ENCODE results near the gene GJD3. TPM values are rescaled to one million over a fixed set of nuclear protein-coding genes. Genes with fewer than 3 reads are reported as not detected.

GJD3 gene
- total RNA-seq, 5 donors from 2014 or later (not counting 1 experiment from before 2014, with no cell fraction given) = not detected

DNA sequence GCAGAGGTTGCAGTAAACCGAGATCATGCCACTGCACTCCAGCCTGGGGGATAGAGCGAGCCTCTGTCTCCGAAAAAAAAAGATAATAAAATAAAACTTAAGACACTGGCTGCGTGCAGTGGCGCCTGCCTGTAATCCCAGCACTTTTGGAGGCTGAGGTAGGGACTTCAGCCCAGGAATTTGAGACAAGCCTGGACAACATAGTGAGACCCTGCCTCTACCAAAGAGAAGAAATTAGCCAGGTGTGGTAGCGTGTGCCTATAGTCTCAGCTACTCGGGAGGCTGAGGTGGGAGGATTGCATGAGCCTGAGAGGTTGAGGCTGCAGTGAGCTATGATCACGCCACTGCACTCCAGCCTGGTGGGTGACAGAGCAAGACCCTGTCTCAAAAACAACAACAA, 28.9 kb downstream of the GJD3 start:
- 94% methylated on average over 6 of the region's 8 CpGs for WGBS (ENCODE audit: insufficient coverage)
- Mint-ChIP-seq H3K36me3 (peaks cover 28% of the 10 kb centered on the region), H3K4me3 (no peak overlapping the region), H3K4me1 (peaks cover 72 to 80% (median 79%) of the 10 kb centered on the region in 3 donors), H3K27me3 (no peaks in the 10 kb centered on the region), H3K27ac (peak overlapping the region in 1 of 2 donors; percentile 36), H3K9me3 (no peaks in the 10 kb centered on the region)
- DNase-seq (no peak), ATAC-seq (replicated peaks in 1 of 4) (no peak)
- Histone ChIP-seq H3K27me3 (replicated peaks in 1 of 2; ENCODE audit: control insufficient read depth in 2 of 2, extremely low read depth in 1 of 2, insufficient read depth in 2 of 2, low read length in 1 of 2) (no peaks in the 10 kb centered on the region), H3K4me1 (ENCODE audit: control insufficient read depth in 1 of 2, extremely low read depth in 1 of 2, insufficient read depth in 2 of 2, low read length in 2 of 2) (peaks cover 52 to 88% of the 10 kb centered on the region in 2 experiments), H3K36me3 (ENCODE audit: control insufficient read depth in 2 of 2, extremely low read depth in 1 of 2, insufficient read depth in 1 of 2, low read length in 1 of 2) (peaks cover 14 to 30% of the 10 kb centered on the region in 2 donors), H3K9me3 (no peaks in the 10 kb centered on the region), H3K4me3 (ENCODE audit: control insufficient read depth in 1 of 2, extremely low read depth in 1 of 2, low read length in 1 of 2) (no peak overlapping the region), H3K27ac (ENCODE audit: low read length) (no peak overlapping the region)
- POLR2A ChIA-PET = no interaction called here
- CTCF ChIA-PET = no interaction called here

- no peak for DNase-seq
- WGBS (ENCODE audit: insufficient coverage) = 87% methylated on average over 3 of the region's 4 CpGs
- Mint-ChIP-seq H3K36me3 (peaks cover 18% of the 10 kb centered on the region), H3K4me3 (peak overlapping the region in 2 of 3 donors; percentile 24 to 52), H3K27me3 (no peaks in the 10 kb centered on the region), H3K27ac (peak overlapping the region; percentile 87 to 90), H3K9me3 (no peaks in the 10 kb centered on the region), H3K4me1 (peaks cover 71 to 80% (median 79%) of the 10 kb centered on the region in 3 donors)
- ATAC-seq (replicated peaks in 1 of 4) = no peak
- H3K27me3 ChIP-seq (replicated peaks in 1 of 2; ENCODE audit: control insufficient read depth in 2 of 2, extremely low read depth in 1 of 2, insufficient read depth in 2 of 2, low read length in 1 of 2) = no peaks in the 10 kb centered on the region
- H3K36me3 ChIP-seq (ENCODE audit: control insufficient read depth in 2 of 2, extremely low read depth in 1 of 2, insufficient read depth in 1 of 2, low read length in 1 of 2) = peaks cover 14 to 27% of the 10 kb centered on the region in 2 donors
- no peaks in the 10 kb centered on the region for H3K9me3 ChIP-seq
- POLR2A ChIA-PET = interaction anchor here in 1 of 2 donors (0.6 kb wide), 1 partner anchor 37 kb away, joined by 3 read pairs; no protein-coding TSS in a partner anchor
- H3K27ac ChIP-seq (ENCODE audit: low read length) = peak overlapping the region; percentile 24
- H3K4me3 ChIP-seq (ENCODE audit: control insufficient read depth in 1 of 2, extremely low read depth in 1 of 2, low read length in 1 of 2) = no peak overlapping the region
- CTCF ChIA-PET = no interaction called here
- H3K4me1 ChIP-seq (ENCODE audit: control insufficient read depth in 1 of 2, extremely low read depth in 1 of 2, insufficient read depth in 2 of 2, low read length in 2 of 2) = peaks cover 57 to 91% of the 10 kb centered on the region in 2 experiments
These were observed 30.6 kb downstream of the GJD3 start for GRCh38 chr17:40333781-40334448.

DNA sequence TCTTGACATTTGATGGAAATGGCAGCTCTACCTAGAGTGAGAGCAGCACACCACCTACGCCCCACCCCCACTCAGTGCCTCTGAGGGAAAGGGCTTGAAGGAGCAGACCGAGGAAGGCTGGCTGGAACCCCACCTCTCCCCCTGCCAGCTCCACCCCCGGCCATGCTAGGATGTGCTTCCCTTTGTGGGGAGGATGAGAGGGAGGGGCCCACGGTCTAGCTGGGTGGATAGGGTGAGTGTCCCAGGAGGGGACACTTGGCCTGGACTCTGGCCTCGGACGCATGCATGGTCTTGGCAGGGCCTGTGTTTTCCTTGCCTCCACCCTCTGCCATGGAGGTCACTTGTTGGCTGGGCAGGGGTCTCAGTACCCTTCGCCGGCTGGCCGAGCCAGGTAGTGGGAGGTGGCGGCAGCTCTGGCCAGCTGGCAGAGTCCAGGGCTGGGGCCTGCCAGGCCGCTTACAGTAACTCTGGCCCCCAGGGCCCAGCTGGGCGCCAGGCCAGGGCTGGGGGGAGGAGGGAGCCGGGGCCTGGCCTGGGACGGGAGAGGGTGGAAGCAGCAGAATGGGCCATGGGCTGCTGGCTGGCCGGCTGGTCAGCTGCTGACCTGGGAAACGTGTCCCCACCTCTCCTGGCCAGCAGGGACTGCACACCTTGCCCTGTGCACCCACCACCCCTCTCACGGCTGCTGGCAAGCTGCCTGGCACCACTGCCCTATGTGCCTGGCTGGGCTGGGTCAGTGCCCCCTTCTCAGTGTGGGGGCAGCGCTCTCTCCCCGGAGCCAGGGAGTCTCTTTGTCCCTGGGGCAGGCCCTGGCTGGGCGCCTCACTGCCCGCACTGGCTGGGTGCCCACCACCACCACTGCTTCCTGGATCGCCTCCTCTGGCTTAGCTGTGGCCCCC, 32.5 kb downstream of the GJD3 start:
- no peaks in the 10 kb centered on the region for H3K27me3 ChIP-seq (replicated peaks in 1 of 2; ENCODE audit: control insufficient read depth in 2 of 2, extremely low read depth in 1 of 2, insufficient read depth in 2 of 2, low read length in 1 of 2)
- peak in 1 of 4 experiments; percentile 8 for ATAC-seq (replicated peaks in 1 of 4)
- H3K4me3 ChIP-seq (ENCODE audit: control insufficient read depth in 1 of 2, extremely low read depth in 1 of 2, low read length in 1 of 2) = no peak overlapping the region
- H3K4me1 ChIP-seq (ENCODE audit: control insufficient read depth in 1 of 2, extremely low read depth in 1 of 2, insufficient read depth in 2 of 2, low read length in 2 of 2) = peaks cover 60 to 88% of the 10 kb centered on the region in 2 experiments
- Mint-ChIP-seq H3K9me3 (no peaks in the 10 kb centered on the region), H3K27ac (peak overlapping the region; percentile 83 to 99), H3K36me3 (peaks cover 22% of the 10 kb centered on the region), H3K4me1 (peaks cover 74 to 83% (median 82%) of the 10 kb centered on the region in 3 donors), H3K27me3 (no peaks in the 10 kb centered on the region), H3K4me3 (peak overlapping the region in 2 of 3 donors; percentile 15 to 62)
- 94% methylated on average over 15 of the region's 22 CpGs for WGBS (ENCODE audit: insufficient coverage)
- no peaks in the 10 kb centered on the region for H3K9me3 ChIP-seq
- H3K36me3 ChIP-seq (ENCODE audit: control insufficient read depth in 2 of 2, extremely low read depth in 1 of 2, insufficient read depth in 1 of 2, low read length in 1 of 2) = peaks cover 9 to 26% of the 10 kb centered on the region in 2 donors
- ChIA-PET CTCF (no interaction called here), POLR2A (interaction anchor here in 1 of 2 donors (1.5 kb wide), 1 partner anchor 13 kb away, joined by 3 read pairs; no protein-coding TSS in a partner anchor)
- DNase-seq = no peak
- no peak overlapping the region for H3K27ac ChIP-seq (ENCODE audit: low read length)

GRCh38 chr17:40330850-40331470, 33.6 kb downstream of the GJD3 start:
- Histone ChIP-seq H3K27me3 (replicated peaks in 1 of 2; ENCODE audit: control insufficient read depth in 2 of 2, extremely low read depth in 1 of 2, insufficient read depth in 2 of 2, low read length in 1 of 2) (no peaks in the 10 kb centered on the region), H3K27ac (ENCODE audit: low read length) (peak overlapping the region; percentile 30), H3K36me3 (ENCODE audit: control insufficient read depth in 2 of 2, extremely low read depth in 1 of 2, insufficient read depth in 1 of 2, low read length in 1 of 2) (peaks cover 9 to 24% of the 10 kb centered on the region in 2 donors), H3K4me1 (ENCODE audit: control insufficient read depth in 1 of 2, extremely low read depth in 1 of 2, insufficient read depth in 2 of 2, low read length in 2 of 2) (peaks cover 64 to 93% of the 10 kb centered on the region in 2 experiments), H3K4me3 (ENCODE audit: control insufficient read depth in 1 of 2, extremely low read depth in 1 of 2, low read length in 1 of 2) (no peak overlapping the region), H3K9me3 (no peaks in the 10 kb centered on the region)
- WGBS (ENCODE audit: insufficient coverage) = 91% methylated on average over 4 of the region's 10 CpGs
- ATAC-seq (replicated peaks in 1 of 4) = no peak
- Mint-ChIP-seq H3K4me3 (peak overlapping the region; percentile 21 to 62 (median 35)), H3K9me3 (no peaks in the 10 kb centered on the region), H3K27me3 (no peaks in the 10 kb centered on the region), H3K36me3 (peaks cover 22% of the 10 kb centered on the region), H3K27ac (peak overlapping the region; percentile 83 to 99), H3K4me1 (peaks cover 81 to 90% (median 88%) of the 10 kb centered on the region in 3 donors)
- POLR2A ChIA-PET = interaction anchor here (0.6 to 1.5 kb wide), 2 partner anchors 12 kb away, joined by 3 read pairs; no protein-coding TSS in a partner anchor
- CTCF ChIA-PET = interaction anchor here (0.6 to 0.9 kb wide), 3 partner anchors 9 to 72 kb away, joined by 3 to 4 read pairs (median 3); no protein-coding TSS in a partner anchor
- no peak for DNase-seq

GRCh38 chr17:40329839-40330794, 34.4 kb downstream of the GJD3 start:
- Histone ChIP-seq H3K4me3 (ENCODE audit: control insufficient read depth in 1 of 2, extremely low read depth in 1 of 2, low read length in 1 of 2) (peak overlapping the region; percentile 12 to 35), H3K4me1 (ENCODE audit: control insufficient read depth in 1 of 2, extremely low read depth in 1 of 2, insufficient read depth in 2 of 2, low read length in 2 of 2) (peaks cover 71 to 96% of the 10 kb centered on the region in 2 experiments), H3K27me3 (replicated peaks in 1 of 2; ENCODE audit: control insufficient read depth in 2 of 2, extremely low read depth in 1 of 2, insufficient read depth in 2 of 2, low read length in 1 of 2) (no peaks in the 10 kb centered on the region), H3K36me3 (ENCODE audit: control insufficient read depth in 2 of 2, extremely low read depth in 1 of 2, insufficient read depth in 1 of 2, low read length in 1 of 2) (peaks cover 9 to 24% of the 10 kb centered on the region in 2 donors), H3K9me3 (no peaks in the 10 kb centered on the region), H3K27ac (ENCODE audit: low read length) (peak overlapping the region; percentile 30)
- no peaks in the 10 kb centered on the region for H3K27me3 Mint-ChIP-seq
- POLR2A ChIA-PET = interaction anchor here (0.6 to 1.5 kb wide), 2 partner anchors 11 to 12 kb away, joined by 3 read pairs; no protein-coding TSS in a partner anchor
- peaks cover 21% of the 10 kb centered on the region for H3K36me3 Mint-ChIP-seq
- DNase-seq (peak in 2 of 35 experiments; percentile 49 to 60), ATAC-seq (replicated peaks in 1 of 4) (peak in 2 of 4 experiments; percentile 4 to 9)
- CTCF ChIA-PET = interaction anchor here in 1 of 2 donors (0.6 to 0.9 kb wide), 2 partner anchors 9 to 73 kb away, joined by 3 to 4 read pairs; no protein-coding TSS in a partner anchor
- H3K4me3 Mint-ChIP-seq = peak overlapping the region; percentile 35 to 62 (median 49)
- H3K4me1 Mint-ChIP-seq = peaks cover 87 to 95% (median 95%) of the 10 kb centered on the region in 3 donors
- no peaks in the 10 kb centered on the region for H3K9me3 Mint-ChIP-seq
- H3K27ac Mint-ChIP-seq = peak overlapping the region; percentile 79 to 99
- WGBS (ENCODE audit: insufficient coverage) = 29% methylated on average over 2 of the region's 11 CpGs
